Osteoblast (primary cell): ENCODE measurements around the gene SMIM1. TPM values are rescaled to one million over a fixed set of nuclear protein-coding genes. Genes with fewer than 3 reads are reported as not detected.

Experiments used
- DNase-seq: peaks from one replicate; pipeline ENCODE4 v3.0.0; 2011; ENCODE audit warnings: low spot score, mixed read lengths; ENCODE audit not compliant: insufficient read length; ENCODE audit errors: missing footprints
- H2AFZ ChIP-seq: 2 replicates; pipeline ENCODE4 v1.6.0; 2011; ENCODE audit warnings: mild to moderate bottlenecking, low read length
- H3K27ac ChIP-seq: 2 replicates; pipeline ENCODE4 v1.5.1; 2011; ENCODE audit warnings: mild to moderate bottlenecking, low read depth, low read length, moderate library complexity
- H3K27me3 ChIP-seq: 2 replicates; pipeline ENCODE4 v1.6.0; 2012; ENCODE audit warnings: mild to moderate bottlenecking, control low read depth, inconsistent platforms, low read length, moderate library complexity; ENCODE audit not compliant: insufficient read depth
- H3K36me3 ChIP-seq: 2 replicates; pipeline ENCODE4 v1.5.1; 2011; ENCODE audit warnings: mild to moderate bottlenecking, low read length, control low read depth, moderate library complexity; ENCODE audit not compliant: insufficient read depth
- H3K4me1 ChIP-seq: 2 replicates; pipeline ENCODE4 v1.5.1; 2011; ENCODE audit warnings: mild to moderate bottlenecking, low read length, control low read depth, moderate library complexity; ENCODE audit not compliant: insufficient read depth
- H3K4me2 ChIP-seq: 2 replicates; pipeline ENCODE4 v1.6.0; 2011; ENCODE audit warnings: mild to moderate bottlenecking, low read length; ENCODE audit not compliant: insufficient read depth
- H3K4me3 ChIP-seq: fragments of 200-600 bp; sonication (generic); 3 replicates; pipeline ENCODE4 v1.5.1; 2012; ENCODE audit warnings: mild to moderate bottlenecking, low read length, inconsistent platforms; ENCODE audit not compliant: insufficient read depth
- H3K79me2 ChIP-seq: 2 replicates; pipeline ENCODE4 v1.6.0; 2012; ENCODE audit warnings: mild to moderate bottlenecking, low read length, control low read depth, inconsistent platforms; ENCODE audit not compliant: insufficient read depth
- H3K9me3 ChIP-seq: 2 replicates; pipeline ENCODE4 v1.5.1; 2011; ENCODE audit warnings: low read depth, low read length, control low read depth
- H4K20me1 ChIP-seq: 2 replicates; pipeline ENCODE4 v1.6.0; 2012; ENCODE audit warnings: mild to moderate bottlenecking, low read length, control low read depth; ENCODE audit not compliant: insufficient read depth
- CTCF ChIP-seq: IDR thresholded peaks from 2 replicates; pipeline ENCODE4 v1.5.1; 2011; ENCODE audit warnings: mild to moderate bottlenecking, low read depth, low read length, moderate library complexity; ENCODE audit errors: extremely low read depth
- total RNA-seq: library from RNA; depleted of rRNA; stranded (reverse); fragments of >200 nt; gene quantifications from 2 replicates; pipeline ENCODE4 v1.2.3, GENCODE V29; 2012

SMIM1 gene
- total RNA-seq, 1 donor, result not detected

DNA sequence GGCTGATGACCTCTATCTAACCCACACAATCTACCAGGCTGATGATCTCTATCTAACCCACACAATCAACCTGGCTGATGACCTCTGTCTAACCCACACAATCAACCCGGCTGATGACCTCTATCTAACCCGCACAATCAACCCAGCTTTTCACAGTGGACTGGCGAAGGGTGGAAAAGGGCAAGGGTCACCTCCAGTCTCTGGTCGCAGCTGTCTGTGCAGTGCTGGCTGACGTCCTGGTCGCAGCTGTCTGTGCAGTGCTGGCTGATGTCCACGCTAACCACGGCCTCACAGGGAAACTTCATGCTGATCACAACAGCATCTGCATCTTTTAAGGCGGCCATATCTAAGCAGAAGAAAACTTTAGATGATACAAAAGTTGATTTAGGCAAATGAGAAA lies 32.5 kb upstream of the SMIM1 start:
- Histone ChIP-seq H4K20me1 (peaks cover 16% of the 10 kb centered on the region), H2AFZ (no peak overlapping the region), H3K4me1 (peaks cover 19% of the 10 kb centered on the region), H3K79me2 (no peaks in the 10 kb centered on the region), H3K27me3 (no peaks in the 10 kb centered on the region), H3K4me2 (no peak overlapping the region), H3K27ac (no peak overlapping the region), H3K36me3 (peaks cover 35% of the 10 kb centered on the region), H3K4me3 (no peak overlapping the region), H3K9me3 (no peaks in the 10 kb centered on the region)
- DNase-seq, result no peak
- no peak for TF ChIP-seq CTCF

GRCh38 chr1:3740752-3741151 lies 31.8 kb upstream of the SMIM1 start:
- no peaks in the 10 kb centered on the region for H3K9me3 ChIP-seq
- H3K36me3 ChIP-seq, result peaks cover 35% of the 10 kb centered on the region
- H4K20me1 ChIP-seq, result peaks cover 16% of the 10 kb centered on the region
- H2AFZ ChIP-seq, result no peak overlapping the region
- no peak overlapping the region for H3K4me3 ChIP-seq
- no peak overlapping the region for H3K4me2 ChIP-seq
- no peak for TF ChIP-seq CTCF
- peak; percentile 9 for DNase-seq
- H3K79me2 ChIP-seq, result no peaks in the 10 kb centered on the region
- H3K4me1 ChIP-seq, result peaks cover 14% of the 10 kb centered on the region
- H3K27ac ChIP-seq, result no peak overlapping the region
- H3K27me3 ChIP-seq, result no peaks in the 10 kb centered on the region

DNA sequence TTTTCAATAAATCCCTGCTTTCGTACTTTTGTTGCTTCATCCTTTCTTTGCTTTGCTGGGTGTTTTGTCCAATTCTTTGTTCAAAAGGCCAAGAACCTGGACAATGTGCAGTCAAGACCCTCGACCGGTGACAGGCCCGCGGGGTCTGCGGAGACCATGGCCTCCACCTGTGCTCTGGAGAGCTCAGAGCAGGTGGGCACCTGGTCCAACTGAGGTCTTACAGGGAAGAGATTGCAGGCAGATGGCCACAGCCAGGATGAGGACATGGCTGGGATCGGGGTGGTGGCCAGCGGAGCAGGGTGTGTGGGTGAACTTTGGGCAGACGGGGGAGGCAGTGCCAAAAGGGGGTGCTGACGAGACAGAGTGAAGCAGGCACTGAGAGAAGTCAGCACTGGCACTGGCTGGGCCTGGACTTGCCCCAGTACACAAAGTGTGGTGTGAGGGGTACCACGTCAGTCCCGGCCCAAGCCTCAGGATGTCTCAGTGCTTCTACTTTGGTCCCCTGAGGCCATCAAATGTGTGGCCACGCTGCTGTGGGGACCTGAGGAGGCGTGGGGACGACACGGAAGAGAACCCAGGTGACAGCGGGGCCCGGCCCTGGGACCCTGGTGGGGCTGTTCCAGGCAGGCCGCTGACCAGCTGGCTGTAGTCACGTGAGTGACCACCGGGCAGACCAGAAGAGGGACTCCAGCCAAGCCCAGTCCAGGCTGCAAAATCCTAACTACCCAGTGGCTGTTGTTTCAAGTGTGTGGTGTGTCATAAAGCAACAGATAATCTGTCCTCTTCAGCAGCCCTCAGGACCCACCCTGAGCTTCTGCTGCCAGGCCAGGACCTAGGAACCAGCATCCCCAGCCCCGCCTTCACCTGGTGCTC lies 30.7 kb upstream of the SMIM1 start:
- H4K20me1 ChIP-seq, result peaks cover 16% of the 10 kb centered on the region
- H3K4me1 ChIP-seq, result peaks cover 15% of the 10 kb centered on the region
- H3K4me3 ChIP-seq, result no peak overlapping the region
- H3K27me3 ChIP-seq, result no peaks in the 10 kb centered on the region
- peak; percentile 80 for DNase-seq
- H3K9me3 ChIP-seq, result no peaks in the 10 kb centered on the region
- no peak for TF ChIP-seq CTCF
- no peak overlapping the region for H3K27ac ChIP-seq
- H3K79me2 ChIP-seq, result no peaks in the 10 kb centered on the region
- H3K4me2 ChIP-seq, result no peak overlapping the region
- peaks cover 31% of the 10 kb centered on the region for H3K36me3 ChIP-seq
- H2AFZ ChIP-seq, result no peak overlapping the region

DNA sequence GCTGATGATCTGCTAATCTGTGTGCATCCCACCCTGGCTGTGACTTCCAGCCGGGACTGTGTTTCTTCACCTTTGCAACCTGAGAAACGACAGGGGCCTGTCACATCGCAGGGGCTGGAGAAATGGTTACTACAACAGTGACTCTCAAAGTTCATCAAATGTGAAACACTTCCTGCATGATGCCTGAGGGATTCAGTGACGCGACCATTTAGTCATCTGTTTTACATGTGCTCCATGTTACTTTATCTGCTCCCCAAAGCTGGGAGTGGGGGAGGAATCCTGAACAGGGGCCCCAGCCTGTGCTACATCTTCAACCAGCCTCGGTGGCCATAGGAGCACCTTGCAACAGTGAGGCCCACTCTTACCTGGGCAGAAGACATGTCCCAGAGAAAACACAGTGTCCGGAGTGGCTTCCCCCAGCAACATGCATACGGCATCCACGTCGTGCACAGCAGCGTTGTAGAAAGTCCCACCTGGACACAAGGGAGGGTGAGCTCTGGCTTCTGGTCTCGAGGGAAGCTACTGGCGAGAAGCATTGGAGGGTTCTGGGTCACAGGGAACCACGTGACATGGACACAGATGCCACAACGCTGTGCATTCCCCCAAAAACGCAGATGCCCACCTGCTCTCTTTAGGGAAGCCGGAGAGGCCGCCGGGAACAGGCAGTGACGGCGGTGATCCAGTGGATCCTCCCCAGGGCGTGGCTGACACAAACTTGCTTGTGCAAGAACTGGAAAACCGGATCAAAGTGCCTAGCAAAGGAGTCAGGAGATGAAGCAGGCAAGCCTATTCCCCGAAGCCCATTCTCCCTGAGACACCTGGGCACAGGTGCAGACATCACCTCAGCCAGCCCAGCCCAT lies 29.9 kb upstream of the SMIM1 start:
- Histone ChIP-seq H3K9me3 (no peaks in the 10 kb centered on the region), H3K36me3 (peaks cover 28% of the 10 kb centered on the region), H3K4me1 (peaks cover 18% of the 10 kb centered on the region), H3K27ac (no peak overlapping the region), H2AFZ (no peak overlapping the region), H3K4me3 (no peak overlapping the region), H4K20me1 (peaks cover 16% of the 10 kb centered on the region), H3K4me2 (no peak overlapping the region), H3K27me3 (no peaks in the 10 kb centered on the region), H3K79me2 (no peaks in the 10 kb centered on the region)
- TF ChIP-seq CTCF, result no peak
- DNase-seq, result peak; percentile 82
